ENCODE data around the gene SERPINH1.

Gene SERPINH1

DNA sequence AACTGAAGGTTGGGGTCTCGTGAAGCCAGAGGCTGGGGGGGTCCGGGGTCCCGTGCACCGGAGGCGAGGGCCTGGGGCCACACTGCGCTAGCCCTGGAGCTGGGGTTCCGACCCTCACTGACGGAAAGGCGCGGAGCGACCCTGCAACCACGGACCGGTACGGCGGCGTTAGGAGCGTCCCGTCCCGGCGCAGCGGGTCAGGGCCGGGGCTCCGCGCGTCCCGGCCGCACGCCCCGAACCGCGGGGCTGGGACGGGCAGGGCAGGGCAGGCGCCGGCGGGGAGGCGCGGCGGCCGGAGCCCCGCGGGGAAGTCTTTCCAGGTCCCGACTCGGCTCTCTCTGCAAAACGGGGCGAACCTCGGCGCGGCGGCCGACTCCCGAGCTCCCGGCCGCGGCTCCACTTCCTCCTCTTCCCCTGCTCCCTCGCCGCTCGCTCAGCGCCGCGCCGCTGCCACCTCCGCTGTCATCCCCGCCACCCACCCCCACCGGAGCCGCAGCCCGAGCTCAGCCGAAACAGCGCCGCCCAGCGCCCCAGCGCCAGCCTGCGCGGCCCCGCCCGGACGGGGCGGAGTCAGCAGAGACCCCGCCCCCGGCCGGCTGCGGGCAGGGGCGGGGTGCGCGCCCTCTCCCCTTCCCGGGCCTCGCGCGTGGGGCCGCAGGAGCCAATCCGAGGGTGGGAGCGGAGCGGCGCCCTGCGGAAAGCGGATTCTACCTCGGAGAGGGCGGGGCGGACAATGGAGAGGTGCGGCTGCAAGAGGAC, 36.4 kb upstream of the SERPINH1 start, which contains the start of gene GDPD5:
TSS of gene GDPD5 (minus strand) at position 509 of the 759 bp plus-strand sequence. CDS start 48,206 bp downstream, outside the sequence.
- DNase-seq (ENCODE audit: low read depth in 2 of 2), result peak; percentile 66 to 84
- H3K4me3 ChIP-seq (replicated peaks in 1 of 2; ENCODE audit: low read depth in 2 of 2, low read length in 2 of 2), result peak within 1 kb of the TSS; percentile 72 to 82
- TF ChIP-seq, protein P1, sequence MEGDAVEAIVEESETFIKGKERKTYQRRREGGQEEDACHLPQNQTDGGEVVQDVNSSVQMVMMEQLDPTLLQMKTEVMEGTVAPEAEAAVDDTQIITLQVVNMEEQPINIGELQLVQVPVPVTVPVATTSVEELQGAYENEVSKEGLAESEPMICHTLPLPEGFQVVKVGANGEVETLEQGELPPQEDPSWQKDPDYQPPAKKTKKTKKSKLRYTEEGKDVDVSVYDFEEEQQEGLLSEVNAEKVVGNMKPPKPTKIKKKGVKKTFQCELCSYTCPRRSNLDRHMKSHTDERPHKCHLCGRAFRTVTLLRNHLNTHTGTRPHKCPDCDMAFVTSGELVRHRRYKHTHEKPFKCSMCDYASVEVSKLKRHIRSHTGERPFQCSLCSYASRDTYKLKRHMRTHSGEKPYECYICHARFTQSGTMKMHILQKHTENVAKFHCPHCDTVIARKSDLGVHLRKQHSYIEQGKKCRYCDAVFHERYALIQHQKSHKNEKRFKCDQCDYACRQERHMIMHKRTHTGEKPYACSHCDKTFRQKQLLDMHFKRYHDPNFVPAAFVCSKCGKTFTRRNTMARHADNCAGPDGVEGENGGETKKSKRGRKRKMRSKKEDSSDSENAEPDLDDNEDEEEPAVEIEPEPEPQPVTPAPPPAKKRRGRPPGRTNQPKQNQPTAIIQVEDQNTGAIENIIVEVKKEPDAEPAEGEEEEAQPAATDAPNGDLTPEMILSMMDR (IDR thresholded peaks at IDR 0.05; ENCODE audit: low read depth, low read length), result no peak

DNA sequence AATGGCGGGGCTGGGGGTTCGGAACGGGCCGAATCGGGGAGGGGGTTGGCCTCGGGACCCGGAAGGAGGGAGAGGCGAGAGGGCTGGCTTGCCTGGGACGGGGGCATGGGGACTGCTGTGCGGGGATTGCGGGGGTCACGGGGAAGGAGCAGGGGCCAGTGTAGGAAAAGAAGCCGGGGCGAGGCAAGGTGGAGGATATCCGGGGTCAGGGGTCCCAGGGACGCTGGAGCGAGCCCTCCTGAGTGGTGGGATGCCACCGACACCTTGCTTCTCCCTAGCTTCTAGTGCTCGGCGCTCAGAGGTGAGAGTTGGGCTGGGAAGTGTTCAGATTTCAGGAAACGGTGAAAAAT, 35.9 kb upstream of the SERPINH1 start:
- TF ChIP-seq, protein P1 (IDR thresholded peaks at IDR 0.05; ENCODE audit: low read depth, low read length), result no peak
- peak overlapping the region; percentile 69 to 72 for H3K4me3 ChIP-seq (replicated peaks in 1 of 2; ENCODE audit: low read depth in 2 of 2, low read length in 2 of 2)

DNA sequence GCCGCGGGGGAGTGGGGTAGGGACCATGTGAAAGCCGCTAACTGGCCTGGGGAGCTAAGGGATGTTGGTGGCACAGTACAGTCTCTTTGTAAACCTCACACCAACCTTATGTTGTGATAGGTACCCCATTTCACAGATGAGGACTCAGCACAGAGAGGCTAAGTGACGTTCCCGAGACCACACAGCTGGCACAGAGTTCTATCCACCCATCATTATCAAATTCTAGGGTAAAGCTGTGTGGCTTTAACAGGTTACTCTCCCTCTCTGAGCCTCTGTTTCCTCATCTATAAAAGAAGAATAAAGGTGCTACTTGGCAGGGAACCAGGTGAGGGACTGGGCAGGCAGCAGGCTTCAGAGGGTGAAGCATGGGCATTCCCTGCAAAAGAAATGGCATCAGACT, 34.9 kb upstream of the SERPINH1 start:
- no peak for DNase-seq (ENCODE audit: low read depth in 2 of 2)
- TF ChIP-seq, protein P1 (IDR thresholded peaks at IDR 0.05; ENCODE audit: low read depth, low read length), result no peak
- no peak overlapping the region for H3K4me3 ChIP-seq (replicated peaks in 1 of 2; ENCODE audit: low read depth in 2 of 2, low read length in 2 of 2)

More for the DNA sequence above, 35.9 kb upstream of the SERPINH1 start:
- no peak for DNase-seq (ENCODE audit: low read depth in 2 of 2)

DNA sequence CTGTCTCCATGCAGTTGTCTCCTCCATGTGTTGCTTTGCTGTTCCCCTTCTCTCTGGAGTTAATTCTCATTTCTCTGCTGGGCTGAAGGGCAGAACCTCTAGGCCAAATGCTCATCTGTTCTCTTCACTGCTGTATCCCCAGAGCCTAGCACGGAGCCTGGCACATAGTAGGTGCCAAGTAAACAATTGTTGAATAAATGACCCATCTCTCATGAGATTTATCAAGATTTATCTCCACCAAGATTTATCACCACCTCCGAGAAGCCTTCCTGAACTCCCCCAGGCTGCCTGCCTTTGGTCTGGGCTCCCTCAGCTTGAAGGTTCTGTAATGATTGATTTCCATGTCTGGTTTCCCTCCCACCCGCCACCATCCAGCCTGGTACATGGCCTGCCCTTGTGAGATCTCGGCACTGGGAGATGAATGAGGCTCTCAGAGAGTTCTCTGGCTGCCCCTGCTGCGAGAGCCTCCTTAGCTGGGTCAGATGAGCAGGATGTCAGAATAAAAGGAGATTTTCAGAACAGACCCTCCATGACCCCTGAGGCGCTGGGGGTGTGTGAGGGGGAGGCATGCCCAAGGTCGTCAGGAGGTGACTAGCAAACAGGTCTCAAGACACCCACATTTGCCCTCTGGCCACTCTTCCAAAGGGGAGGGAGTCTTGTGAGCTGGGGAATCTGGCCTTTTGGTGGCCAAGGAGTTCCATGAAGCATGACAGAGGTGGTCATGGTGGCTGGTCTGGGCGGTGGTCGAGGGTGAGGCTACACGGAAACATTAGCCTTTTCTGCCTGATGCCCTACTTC, 33.9 kb upstream of the SERPINH1 start:
- H3K4me3 ChIP-seq (replicated peaks in 1 of 2; ENCODE audit: low read depth in 2 of 2, low read length in 2 of 2), result no peak overlapping the region
- DNase-seq (ENCODE audit: low read depth in 2 of 2), result no peak
- TF ChIP-seq, protein P1 (IDR thresholded peaks at IDR 0.05; ENCODE audit: low read depth, low read length), result no peak

DNA sequence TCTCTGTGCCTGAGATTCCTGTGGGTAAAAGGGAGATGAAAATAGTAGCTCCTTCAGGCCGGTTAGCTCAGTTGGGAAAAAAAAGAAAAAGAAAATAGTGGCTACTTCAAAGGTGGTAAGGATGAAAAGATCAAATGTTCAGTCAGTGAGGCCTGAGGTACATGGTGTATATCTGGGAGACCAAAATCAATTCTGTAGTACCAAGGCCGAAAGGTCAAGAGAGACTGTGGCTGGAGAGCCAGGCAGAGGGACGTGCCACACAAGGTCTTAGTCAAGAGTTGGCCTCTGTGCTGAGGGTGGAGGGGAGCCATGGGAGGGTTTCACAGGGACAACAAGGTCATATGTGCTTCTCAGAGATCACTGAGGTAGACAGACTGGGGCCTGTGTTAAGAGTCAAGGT, 31.5 kb upstream of the SERPINH1 start:
- no peak for DNase-seq (ENCODE audit: low read depth in 2 of 2)
- TF ChIP-seq, protein P1 (IDR thresholded peaks at IDR 0.05; ENCODE audit: low read depth, low read length), result no peak
- no peak overlapping the region for H3K4me3 ChIP-seq (replicated peaks in 1 of 2; ENCODE audit: low read depth in 2 of 2, low read length in 2 of 2)

DNA sequence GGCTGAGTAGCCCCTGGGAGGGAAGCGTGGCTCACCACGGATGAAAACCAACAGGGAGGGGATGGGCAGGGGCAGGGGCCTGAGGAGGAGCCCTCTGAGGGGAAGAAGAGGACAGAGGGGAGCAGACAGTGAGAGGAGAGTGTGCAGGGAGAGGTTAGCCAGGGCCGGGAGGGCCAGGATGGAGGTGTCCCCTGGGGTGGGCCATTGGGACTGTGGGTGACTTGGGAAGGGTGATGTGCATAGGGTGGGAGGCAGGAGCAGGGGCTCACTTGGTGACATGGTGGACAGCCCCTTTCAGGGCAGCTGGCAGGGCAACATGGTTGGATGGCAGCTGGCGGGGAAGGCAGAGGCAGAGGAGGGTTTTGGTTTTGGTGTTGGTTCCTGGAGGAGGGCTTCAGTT, 30.7 kb upstream of the SERPINH1 start:
- H3K4me3 ChIP-seq (replicated peaks in 1 of 2; ENCODE audit: low read depth in 2 of 2, low read length in 2 of 2), result no peak overlapping the region
- TF ChIP-seq, protein P1 (IDR thresholded peaks at IDR 0.05; ENCODE audit: low read depth, low read length), result no peak
- DNase-seq (ENCODE audit: low read depth in 2 of 2), result no peak
